ENCODE measurements around the gene ICAM2.

The ICAM2 gene

GRCh38 chr17:63967953-63968352, 52.5 kb downstream of the ICAM2 start:
- TF ChIP-seq CTCF (IDR thresholded peaks at IDR 0.05; ENCODE audit: borderline replicate concordance, insufficient read depth, low read depth, low read length) = no peak
- no peak overlapping the region for H3K4me3 ChIP-seq (ENCODE audit: low read depth, low read length)

GRCh38 chr17:63966646-63967264, 53.7 kb downstream of the ICAM2 start:
- TF ChIP-seq CTCF (IDR thresholded peaks at IDR 0.05; ENCODE audit: borderline replicate concordance, insufficient read depth, low read depth, low read length) = no peak
- H3K4me3 ChIP-seq (ENCODE audit: low read depth, low read length) = no peak overlapping the region

GRCh38 chr17:63963123-63963522, 57.3 kb downstream of the ICAM2 start:
- TF ChIP-seq CTCF (IDR thresholded peaks at IDR 0.05; ENCODE audit: borderline replicate concordance, insufficient read depth, low read depth, low read length) = no peak
- no peak overlapping the region for H3K4me3 ChIP-seq (ENCODE audit: low read depth, low read length)

- no peak overlapping the region for H3K4me3 ChIP-seq (ENCODE audit: low read depth, low read length)
Observed at GRCh38 chr17:63962298-63962744, 58.1 kb downstream of the ICAM2 start.

GRCh38 chr17:63961355-63962212, 58.8 kb downstream of the ICAM2 start:
- no peak for TF ChIP-seq CTCF (IDR thresholded peaks at IDR 0.05; ENCODE audit: borderline replicate concordance, insufficient read depth, low read depth, low read length)
- H3K4me3 ChIP-seq (ENCODE audit: low read depth, low read length) = no peak overlapping the region

More at GRCh38 chr17:63962298-63962744, 58.1 kb downstream of the ICAM2 start:
- no peak for TF ChIP-seq CTCF (IDR thresholded peaks at IDR 0.05; ENCODE audit: borderline replicate concordance, insufficient read depth, low read depth, low read length)

- H3K4me3 ChIP-seq (ENCODE audit: low read depth, low read length) = no peak overlapping the region
- TF ChIP-seq CTCF (IDR thresholded peaks at IDR 0.05; ENCODE audit: borderline replicate concordance, insufficient read depth, low read depth, low read length) = no peak
Observed at GRCh38 chr17:63960430-63960829, 60.0 kb downstream of the ICAM2 start.

All from GM12875 (cell line).